Tibial nerve (tissue), 3 donors: Measurements from ENCODE around the gene TCEA2.

Source experiments
- POLR2A ChIP-seq, 2 donors: fragments of 450-650 bp; IDR thresholded peaks; one replicate each; pipeline ENCODE4 v1.6.1; 2017; ENCODE audit warnings: antibody characterized with exemption in 2 of 2, mild to moderate bottlenecking in 2 of 2, moderate library complexity in 2 of 2
- TF ChIP-seq, protein P1 (sequence below), 5 experiments: fragments of 200-600 bp in 3 of 5; fragments of 450-650 bp in 2 of 5; sonication (generic) in 3 of 5; IDR thresholded peaks; one replicate each; pipeline ENCODE4 v1.5.1; 2016 to 2019; ENCODE audit warnings: antibody characterized with exemption in 5 of 5, mild to moderate bottlenecking in 3 of 5, moderate library complexity in 2 of 5

DNA sequence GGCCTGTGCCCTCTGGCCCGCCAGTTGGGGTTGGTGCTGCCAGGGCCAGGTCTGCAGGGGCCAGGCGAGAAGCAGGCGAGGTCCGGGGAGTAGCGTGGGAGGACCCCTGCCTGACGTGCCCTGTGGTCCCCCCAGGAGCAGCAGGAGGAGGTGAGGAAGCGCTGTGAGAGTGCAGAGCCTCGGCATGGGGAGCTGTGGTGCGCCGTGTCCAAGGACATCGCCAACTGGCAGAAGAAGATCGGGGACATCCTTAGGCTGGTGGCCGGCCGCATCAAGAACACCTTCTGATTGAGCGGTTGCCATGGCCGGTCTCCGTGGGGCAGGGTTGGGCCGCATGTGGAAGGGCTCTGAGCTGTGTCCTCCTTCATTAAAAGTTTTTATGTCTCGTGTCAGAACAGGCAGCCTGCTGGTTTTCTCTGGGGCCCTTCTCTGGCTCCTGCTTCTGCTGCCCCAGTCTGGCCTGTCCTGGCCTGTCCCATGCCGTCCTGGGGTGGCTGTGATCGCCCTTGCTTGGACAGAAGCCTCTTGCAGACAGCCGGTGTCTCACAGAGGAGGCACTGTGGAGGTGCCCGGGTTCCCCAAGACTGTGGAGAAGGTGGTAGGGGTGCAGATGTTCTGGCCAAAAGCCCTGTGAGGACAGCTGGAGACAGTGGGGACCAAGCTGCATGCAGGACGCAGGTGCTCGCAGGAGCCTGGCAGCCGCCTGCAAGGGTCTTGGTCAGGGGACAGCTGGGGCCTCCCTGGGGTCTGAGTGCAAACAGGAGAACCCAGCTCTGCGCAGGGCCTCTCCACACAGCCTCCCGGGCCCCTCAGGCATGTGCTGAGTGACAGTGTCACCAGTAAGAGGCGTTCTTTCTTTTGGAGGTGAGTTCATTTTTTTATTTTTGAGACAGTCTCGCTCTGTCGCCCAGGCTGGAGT lies 30.0 kb upstream of the TCEA2 start:
- TF ChIP-seq, protein P1, sequence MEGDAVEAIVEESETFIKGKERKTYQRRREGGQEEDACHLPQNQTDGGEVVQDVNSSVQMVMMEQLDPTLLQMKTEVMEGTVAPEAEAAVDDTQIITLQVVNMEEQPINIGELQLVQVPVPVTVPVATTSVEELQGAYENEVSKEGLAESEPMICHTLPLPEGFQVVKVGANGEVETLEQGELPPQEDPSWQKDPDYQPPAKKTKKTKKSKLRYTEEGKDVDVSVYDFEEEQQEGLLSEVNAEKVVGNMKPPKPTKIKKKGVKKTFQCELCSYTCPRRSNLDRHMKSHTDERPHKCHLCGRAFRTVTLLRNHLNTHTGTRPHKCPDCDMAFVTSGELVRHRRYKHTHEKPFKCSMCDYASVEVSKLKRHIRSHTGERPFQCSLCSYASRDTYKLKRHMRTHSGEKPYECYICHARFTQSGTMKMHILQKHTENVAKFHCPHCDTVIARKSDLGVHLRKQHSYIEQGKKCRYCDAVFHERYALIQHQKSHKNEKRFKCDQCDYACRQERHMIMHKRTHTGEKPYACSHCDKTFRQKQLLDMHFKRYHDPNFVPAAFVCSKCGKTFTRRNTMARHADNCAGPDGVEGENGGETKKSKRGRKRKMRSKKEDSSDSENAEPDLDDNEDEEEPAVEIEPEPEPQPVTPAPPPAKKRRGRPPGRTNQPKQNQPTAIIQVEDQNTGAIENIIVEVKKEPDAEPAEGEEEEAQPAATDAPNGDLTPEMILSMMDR (IDR thresholded peaks at IDR 0.05) = no peak
- TF ChIP-seq POLR2A (IDR thresholded peaks at IDR 0.05) = no peak
